Upper lobe of left lung (tissue), 6 donors: ENCODE results near the gene PRKN. TPM values are rescaled to one million over a fixed set of nuclear protein-coding genes. Genes with fewer than 3 reads are reported as not detected.

Experiments
- ATAC-seq, 2 donors: fragments of 200-7000 bp; cut with Tn5 transposase; one replicate each; pipeline ENCODE4 v1.9.1; 2022; ENCODE audit warnings: mild to moderate bottlenecking in 2 of 2, moderate library complexity in 2 of 2; ENCODE audit not compliant: low FRiP score in 2 of 2
- DNase-seq, 2 donors: peaks; one replicate each; pipeline ENCODE4 v3.0.0-alpha.2; 2019 to 2020
- H3K27ac ChIP-seq, 4 donors: fragments of 200-600 bp; sonication (generic); one replicate each; pipeline ENCODE4 v1.5.1; 2016 to 2019
- H3K27me3 ChIP-seq, 4 donors: fragments of 200-600 bp; sonication (generic); one replicate each; pipeline ENCODE4 v1.5.1; 2017 to 2019
- H3K36me3 ChIP-seq, 4 donors: fragments of 200-600 bp; sonication (generic); one replicate each; pipeline ENCODE4 v1.5.1; 2016 to 2019
- H3K4me1 ChIP-seq, 4 donors: fragments of 200-600 bp; sonication (generic); one replicate each; pipeline ENCODE4 v1.5.1; 2018 to 2019
- H3K4me3 ChIP-seq, 4 donors: fragments of 200-600 bp; sonication (generic); one replicate each; pipeline ENCODE4 v1.5.1; 2017 to 2019; ENCODE audit warnings: mild to moderate bottlenecking in 2 of 4, moderate library complexity in 1 of 4
- H3K9me3 ChIP-seq, 4 donors: fragments of 200-600 bp; sonication (generic); one replicate each; pipeline ENCODE4 v1.5.1; 2018 to 2019
- EP300 ChIP-seq, 4 donors: sonication (generic); formaldehyde crosslinking; IDR thresholded peaks; one replicate each; pipeline ENCODE4 v1.5.1; 2017; ENCODE audit warnings: antibody characterized with exemption in 4 of 4, control low read depth in 2 of 4
- POLR2A ChIP-seq, 4 donors: fragments of 450-650 bp; IDR thresholded peaks; one replicate each; pipeline ENCODE4 v1.5.1; 2016 to 2017; ENCODE audit warnings: antibody characterized with exemption in 4 of 4, mild to moderate bottlenecking in 2 of 4
- POLR2AphosphoS5 ChIP-seq, 2 donors: sonication (generic); formaldehyde crosslinking; IDR thresholded peaks; one replicate each; pipeline ENCODE4 v1.5.1; 2017; ENCODE audit warnings: antibody characterized with exemption in 2 of 2
- WGBS, 2 donors: methylation state at CpG; one replicate each; pipeline ENCODE4 v1.1.5; 2017 to 2018; 5-methylcytosine and 5-hydroxymethylcytosine counted together
- total RNA-seq, 6 donors: library from RNA; depleted of rRNA in 4 of 6; stranded (reverse); fragments of >200 nt in 4 of 6; gene quantifications; one replicate each; pipeline versions ENCODE4 v1.1.0 to v1.2.1, GENCODE V29; 2016 to 2021
- TF ChIP-seq, protein P1 (sequence below), 6 experiments: fragments of 450-650 bp in 4 of 6; fragments of 200-600 bp in 2 of 6; sonication (generic) in 2 of 6; IDR thresholded peaks; one replicate each; pipeline ENCODE4 v1.5.1; 2016 to 2019; ENCODE audit warnings: antibody characterized with exemption in 6 of 6
- donor health status: DM: no; HTN: no; CAD: no; lungs with moderate emphysema.
- donor health status: DM: no; HTN: yes; CAD: no; lungs with severe emphysema.

The PRKN gene
- total RNA-seq, 6 donors from 2014 or later, result 2.7 to 29.3 (median 5.5) TPM

- no peak overlapping the region for H3K27ac ChIP-seq
- H3K4me1 ChIP-seq, result no peaks in the 10 kb centered on the region
- no peak for TF ChIP-seq POLR2A (IDR thresholded peaks at IDR 0.05)
- H3K4me3 ChIP-seq, result no peak overlapping the region
- H3K9me3 ChIP-seq, result no peaks in the 10 kb centered on the region
- ATAC-seq, result no peak
- DNase-seq, result no peak
- no peaks in the 10 kb centered on the region for H3K36me3 ChIP-seq
- WGBS, 2 donors, result 90 to 92% methylated on average over 12 of the region's 12 CpGs
- H3K27me3 ChIP-seq, result no peaks in the 10 kb centered on the region
Measured at GRCh38 chr6:161959072-161959471, 768.5 kb downstream of the PRKN start.

- TF ChIP-seq POLR2AphosphoS5 (IDR thresholded peaks at IDR 0.05) (no peak), POLR2A (IDR thresholded peaks at IDR 0.05) (no peak), EP300 (IDR thresholded peaks at IDR 0.05) (no peak)
- TF ChIP-seq, protein P1, sequence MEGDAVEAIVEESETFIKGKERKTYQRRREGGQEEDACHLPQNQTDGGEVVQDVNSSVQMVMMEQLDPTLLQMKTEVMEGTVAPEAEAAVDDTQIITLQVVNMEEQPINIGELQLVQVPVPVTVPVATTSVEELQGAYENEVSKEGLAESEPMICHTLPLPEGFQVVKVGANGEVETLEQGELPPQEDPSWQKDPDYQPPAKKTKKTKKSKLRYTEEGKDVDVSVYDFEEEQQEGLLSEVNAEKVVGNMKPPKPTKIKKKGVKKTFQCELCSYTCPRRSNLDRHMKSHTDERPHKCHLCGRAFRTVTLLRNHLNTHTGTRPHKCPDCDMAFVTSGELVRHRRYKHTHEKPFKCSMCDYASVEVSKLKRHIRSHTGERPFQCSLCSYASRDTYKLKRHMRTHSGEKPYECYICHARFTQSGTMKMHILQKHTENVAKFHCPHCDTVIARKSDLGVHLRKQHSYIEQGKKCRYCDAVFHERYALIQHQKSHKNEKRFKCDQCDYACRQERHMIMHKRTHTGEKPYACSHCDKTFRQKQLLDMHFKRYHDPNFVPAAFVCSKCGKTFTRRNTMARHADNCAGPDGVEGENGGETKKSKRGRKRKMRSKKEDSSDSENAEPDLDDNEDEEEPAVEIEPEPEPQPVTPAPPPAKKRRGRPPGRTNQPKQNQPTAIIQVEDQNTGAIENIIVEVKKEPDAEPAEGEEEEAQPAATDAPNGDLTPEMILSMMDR (IDR thresholded peaks at IDR 0.05), result no peak
- H3K27ac ChIP-seq, result no peak overlapping the region
- H3K36me3 ChIP-seq, result no peaks in the 10 kb centered on the region
- ATAC-seq, result no peak
- 82 to 83% methylated on average over 1 of the region's 1 CpG for WGBS, 2 donors
- no peak for DNase-seq
- H3K4me1 ChIP-seq, result no peaks in the 10 kb centered on the region
- no peaks in the 10 kb centered on the region for H3K9me3 ChIP-seq
- no peaks in the 10 kb centered on the region for H3K27me3 ChIP-seq
- no peak overlapping the region for H3K4me3 ChIP-seq
Measured at GRCh38 chr6:161956082-161956481, 771.5 kb downstream of the PRKN start.

GRCh38 chr6:161954699-161955276 lies 772.8 kb downstream of the PRKN start:
- Histone ChIP-seq H3K27ac (no peak overlapping the region), H3K4me1 (no peaks in the 10 kb centered on the region), H3K4me3 (no peak overlapping the region), H3K9me3 (no peaks in the 10 kb centered on the region), H3K36me3 (no peaks in the 10 kb centered on the region), H3K27me3 (no peaks in the 10 kb centered on the region)
- TF ChIP-seq POLR2AphosphoS5 (IDR thresholded peaks at IDR 0.05) (no peak), POLR2A (IDR thresholded peaks at IDR 0.05) (no peak), EP300 (IDR thresholded peaks at IDR 0.05) (no peak)
- TF ChIP-seq, protein P1 (IDR thresholded peaks at IDR 0.05), result no peak
- 68 to 74% methylated on average over 5 of the region's 5 CpGs for WGBS, 2 donors
- no peak for DNase-seq
- ATAC-seq, result no peak

DNA sequence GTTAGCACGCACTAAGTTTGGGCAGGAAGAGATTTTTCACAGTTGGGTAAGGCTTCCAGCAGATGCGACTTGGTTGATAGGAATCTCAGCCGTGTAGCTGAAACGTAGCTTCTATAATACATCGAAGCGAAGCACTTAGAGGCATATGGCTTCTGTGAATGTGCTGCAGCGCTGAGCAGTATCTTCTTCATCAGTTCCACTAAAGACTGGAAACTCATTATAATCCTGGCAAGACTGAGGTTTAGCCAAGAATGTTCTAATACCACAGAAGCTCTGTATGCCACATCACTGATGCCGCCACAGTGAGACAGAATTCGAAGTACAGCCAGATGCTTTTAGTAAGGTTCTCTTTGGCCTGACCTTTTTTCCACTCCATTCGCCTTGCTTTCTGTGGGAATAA lies 773.5 kb downstream of the PRKN start:
- 82 to 89% methylated on average over 10 of the region's 10 CpGs for WGBS, 2 donors
- no peak for DNase-seq
- ATAC-seq, result no peak

DNA sequence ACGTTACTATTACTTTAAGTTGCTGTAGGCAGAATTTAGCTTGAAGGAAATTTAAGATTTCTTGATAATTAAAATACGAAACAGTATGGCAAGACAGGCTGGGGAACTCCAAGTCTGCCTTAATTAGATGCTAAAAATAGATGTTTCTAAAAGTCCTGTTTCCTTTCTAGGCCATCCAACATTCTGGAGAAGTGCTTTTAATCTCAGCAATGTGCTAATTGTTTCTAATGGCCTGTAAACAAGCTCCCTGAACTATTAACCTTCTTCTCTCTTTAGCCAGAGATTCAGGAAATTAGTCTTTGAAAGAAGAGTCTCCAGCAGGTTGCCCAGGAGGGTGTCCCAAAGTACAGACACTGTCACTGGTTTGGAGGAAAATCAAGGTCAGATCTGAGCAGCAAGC lies 776.4 kb downstream of the PRKN start:
- H3K27ac ChIP-seq, result no peak overlapping the region
- no peaks in the 10 kb centered on the region for H3K36me3 ChIP-seq
- TF ChIP-seq, protein P1 (IDR thresholded peaks at IDR 0.05), result no peak
- TF ChIP-seq POLR2AphosphoS5 (IDR thresholded peaks at IDR 0.05), result no peak
- 69 to 74% methylated on average over 2 of the region's 2 CpGs for WGBS, 2 donors
- ATAC-seq, result no peak
- no peaks in the 10 kb centered on the region for H3K4me1 ChIP-seq
- no peak for DNase-seq
- H3K4me3 ChIP-seq, result no peak overlapping the region
- H3K9me3 ChIP-seq, result no peaks in the 10 kb centered on the region
- H3K27me3 ChIP-seq, result no peaks in the 10 kb centered on the region

More for the DNA sequence above, 773.5 kb downstream of the PRKN start:
- Histone ChIP-seq H3K36me3 (no peaks in the 10 kb centered on the region), H3K4me3 (no peak overlapping the region), H3K27ac (no peak overlapping the region), H3K4me1 (no peaks in the 10 kb centered on the region), H3K9me3 (no peaks in the 10 kb centered on the region), H3K27me3 (no peaks in the 10 kb centered on the region)
- TF ChIP-seq EP300 (IDR thresholded peaks at IDR 0.05) (no peak), POLR2A (IDR thresholded peaks at IDR 0.05) (no peak), POLR2AphosphoS5 (IDR thresholded peaks at IDR 0.05) (no peak)
- TF ChIP-seq, protein P1 (IDR thresholded peaks at IDR 0.05), result no peak
